ENCODE measurements around the gene DHTKD1.

DNA sequence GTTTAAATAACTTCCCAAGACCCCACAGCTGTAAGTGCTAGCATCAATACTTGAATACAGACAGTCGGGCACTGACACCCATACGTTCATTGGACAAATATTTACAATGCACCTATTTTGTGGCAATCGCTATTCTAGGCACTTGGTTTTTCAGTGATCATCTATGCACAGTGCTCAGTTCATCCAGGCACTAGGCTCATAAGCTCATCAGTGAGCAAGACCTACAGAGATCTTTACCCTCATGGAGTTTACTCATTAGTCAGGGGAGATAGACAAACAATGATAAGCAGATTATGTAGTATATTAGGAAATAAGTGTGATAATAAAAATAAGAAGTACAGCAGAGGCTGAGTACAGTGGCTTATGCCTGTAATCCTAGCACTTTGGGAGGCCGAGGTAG is 7.6 kb upstream of the DHTKD1 start:
- TF ChIP-seq, protein P1, sequence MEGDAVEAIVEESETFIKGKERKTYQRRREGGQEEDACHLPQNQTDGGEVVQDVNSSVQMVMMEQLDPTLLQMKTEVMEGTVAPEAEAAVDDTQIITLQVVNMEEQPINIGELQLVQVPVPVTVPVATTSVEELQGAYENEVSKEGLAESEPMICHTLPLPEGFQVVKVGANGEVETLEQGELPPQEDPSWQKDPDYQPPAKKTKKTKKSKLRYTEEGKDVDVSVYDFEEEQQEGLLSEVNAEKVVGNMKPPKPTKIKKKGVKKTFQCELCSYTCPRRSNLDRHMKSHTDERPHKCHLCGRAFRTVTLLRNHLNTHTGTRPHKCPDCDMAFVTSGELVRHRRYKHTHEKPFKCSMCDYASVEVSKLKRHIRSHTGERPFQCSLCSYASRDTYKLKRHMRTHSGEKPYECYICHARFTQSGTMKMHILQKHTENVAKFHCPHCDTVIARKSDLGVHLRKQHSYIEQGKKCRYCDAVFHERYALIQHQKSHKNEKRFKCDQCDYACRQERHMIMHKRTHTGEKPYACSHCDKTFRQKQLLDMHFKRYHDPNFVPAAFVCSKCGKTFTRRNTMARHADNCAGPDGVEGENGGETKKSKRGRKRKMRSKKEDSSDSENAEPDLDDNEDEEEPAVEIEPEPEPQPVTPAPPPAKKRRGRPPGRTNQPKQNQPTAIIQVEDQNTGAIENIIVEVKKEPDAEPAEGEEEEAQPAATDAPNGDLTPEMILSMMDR (IDR thresholded peaks at IDR 0.05) = no peak
- TF ChIP-seq POLR2AphosphoS5 (IDR thresholded peaks at IDR 0.05) = no peak

All from breast epithelium (tissue), 3 donors.